ENCODE data around the gene PTGER2. TPM values are rescaled to one million over a fixed set of nuclear protein-coding genes. Genes with fewer than 3 reads are reported as not detected.

Gene PTGER2
- total RNA-seq, 1 donor from 2014 or later: 2.2 TPM

- no peak for DNase-seq (ENCODE audit: low read depth)
- peak; percentile 2 for TF ChIP-seq CTCF (conservative IDR thresholded peaks at IDR 0.05; ENCODE audit: low read depth, low read length)
- H3K4me3 ChIP-seq (ENCODE audit: low read depth, low read length): peak overlapping the region; percentile 95
These were observed 663 bp downstream of the PTGER2 start for GRCh38 chr14:52314595-52315354.

- peak overlapping the region; percentile 95 for H3K4me3 ChIP-seq (ENCODE audit: low read depth, low read length)
- TF ChIP-seq CTCF (conservative IDR thresholded peaks at IDR 0.05; ENCODE audit: low read depth, low read length): no peak
- DNase-seq (ENCODE audit: low read depth): no peak
These were observed 1.2 kb downstream of the PTGER2 start for GRCh38 chr14:52315355-52315718.

GRCh38 chr14:52318062-52318461, 4.0 kb downstream of the PTGER2 start:
- no peak for DNase-seq (ENCODE audit: low read depth)
- no peak for TF ChIP-seq CTCF (conservative IDR thresholded peaks at IDR 0.05; ENCODE audit: low read depth, low read length)

GRCh38 chr14:52318826-52319645, 4.9 kb downstream of the PTGER2 start:
- TF ChIP-seq CTCF (conservative IDR thresholded peaks at IDR 0.05; ENCODE audit: low read depth, low read length): no peak
- peak overlapping the region; percentile 26 for H3K4me3 ChIP-seq (ENCODE audit: low read depth, low read length)
- no peak for DNase-seq (ENCODE audit: low read depth)

More at GRCh38 chr14:52318062-52318461, 4.0 kb downstream of the PTGER2 start:
- H3K4me3 ChIP-seq (ENCODE audit: low read depth, low read length): peak overlapping the region; percentile 95

- no peak overlapping the region for H3K4me3 ChIP-seq (ENCODE audit: low read depth, low read length)
- no peak for DNase-seq (ENCODE audit: low read depth)
- no peak for TF ChIP-seq CTCF (conservative IDR thresholded peaks at IDR 0.05; ENCODE audit: low read depth, low read length)
These were observed 5.8 kb downstream of the PTGER2 start for GRCh38 chr14:52319919-52320318.

- peak; percentile 92 for DNase-seq (ENCODE audit: low read depth)
- TF ChIP-seq CTCF (conservative IDR thresholded peaks at IDR 0.05; ENCODE audit: low read depth, low read length): no peak
- no peak overlapping the region for H3K4me3 ChIP-seq (ENCODE audit: low read depth, low read length)
These were observed 11.0 kb downstream of the PTGER2 start for GRCh38 chr14:52325126-52325525.
